ENCODE data around the gene TMEM88. TPM values are rescaled to one million over a fixed set of nuclear protein-coding genes. Genes with fewer than 3 reads are reported as not detected.

Gene TMEM88
- total RNA-seq, 1 experiment from 2014 or later, result 11.3 TPM

DNA sequence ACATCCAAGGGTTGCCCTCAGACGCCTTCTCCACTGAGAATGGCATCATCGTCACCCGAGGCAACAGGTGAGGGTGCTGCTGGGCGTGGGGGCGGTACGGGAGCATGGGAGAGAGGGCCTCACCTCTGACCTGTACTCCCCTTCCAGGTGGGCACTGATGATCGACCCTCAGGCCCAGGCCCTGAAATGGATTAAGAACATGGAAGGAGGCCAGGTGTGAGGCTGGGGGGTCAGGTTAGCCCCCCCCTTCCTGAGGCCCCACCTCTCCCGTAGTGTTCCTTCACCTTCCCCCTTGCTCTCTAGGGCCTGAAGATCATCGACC, 37.3 kb upstream of the TMEM88 start:
- Histone ChIP-seq H3K56ac (ENCODE audit: insufficient read length, low read depth, low read length) (no peak overlapping the region), H4K5ac (ENCODE audit: insufficient read length, low read depth, low read length) (no peak overlapping the region), H3K9ac (ENCODE audit: extremely low read depth, insufficient read length, low read length) (no peak overlapping the region), H3K4me2 (ENCODE audit: insufficient read depth, insufficient read length, low read length) (no peak overlapping the region), H2BK20ac (ENCODE audit: low read depth, low read length, poor library complexity, severe bottlenecking) (no peak overlapping the region), H3T11ph (ENCODE audit: low read length) (no peak overlapping the region), H2BK15ac (ENCODE audit: low read depth, low read length) (no peak overlapping the region), H4K20me1 (ENCODE audit: control insufficient read depth, insufficient read depth, insufficient read length) (no peaks in the 10 kb centered on the region), H3K27me3 (ENCODE audit: insufficient read depth, low read length) (no peaks in the 10 kb centered on the region; the same call in 1 of the 2 replicates), H3K23ac (ENCODE audit: insufficient read length, low read depth, low read length) (no peak overlapping the region), H2BK12ac (ENCODE audit: insufficient read length, low read depth, low read length) (no peak overlapping the region), H2BK120ac (ENCODE audit: low read depth, low read length, poor library complexity, severe bottlenecking) (no peak overlapping the region), H2BK5ac (ENCODE audit: insufficient read length, low read length) (no peak overlapping the region), H3K18ac (ENCODE audit: insufficient read length, low read depth, low read length) (no peak overlapping the region), H3K79me1 (ENCODE audit: insufficient read depth, low read depth, low read length, poor library complexity, severe bottlenecking) (no peaks in the 10 kb centered on the region), H3K79me2 (ENCODE audit: insufficient read depth, low read length) (no peaks in the 10 kb centered on the region), H2AK5ac (ENCODE audit: insufficient read length, low read length) (no peak overlapping the region), H3K9me3 (ENCODE audit: control insufficient read depth, low read depth, low read length) (no peaks in the 10 kb centered on the region), H3K4me1 (ENCODE audit: insufficient read depth, low read length) (no peaks in the 10 kb centered on the region), H3K4ac (ENCODE audit: low read depth, low read length) (no peak overlapping the region), H4K8ac (replicated peaks; ENCODE audit: insufficient read length, low read depth, low read length) (no peak overlapping the region), H3K23me2 (ENCODE audit: insufficient read length, low read depth, low read length, poor library complexity, severe bottlenecking) (no peaks in the 10 kb centered on the region), H3K27ac (ENCODE audit: insufficient read length, low read depth, low read length) (no peak overlapping the region), H4K91ac (ENCODE audit: insufficient read length, low read depth, low read length) (no peak overlapping the region), H2AFZ (ENCODE audit: low read length) (no peak overlapping the region), H3K14ac (ENCODE audit: insufficient read depth, low read length) (no peak overlapping the region)
- TF ChIP-seq, protein P1, sequence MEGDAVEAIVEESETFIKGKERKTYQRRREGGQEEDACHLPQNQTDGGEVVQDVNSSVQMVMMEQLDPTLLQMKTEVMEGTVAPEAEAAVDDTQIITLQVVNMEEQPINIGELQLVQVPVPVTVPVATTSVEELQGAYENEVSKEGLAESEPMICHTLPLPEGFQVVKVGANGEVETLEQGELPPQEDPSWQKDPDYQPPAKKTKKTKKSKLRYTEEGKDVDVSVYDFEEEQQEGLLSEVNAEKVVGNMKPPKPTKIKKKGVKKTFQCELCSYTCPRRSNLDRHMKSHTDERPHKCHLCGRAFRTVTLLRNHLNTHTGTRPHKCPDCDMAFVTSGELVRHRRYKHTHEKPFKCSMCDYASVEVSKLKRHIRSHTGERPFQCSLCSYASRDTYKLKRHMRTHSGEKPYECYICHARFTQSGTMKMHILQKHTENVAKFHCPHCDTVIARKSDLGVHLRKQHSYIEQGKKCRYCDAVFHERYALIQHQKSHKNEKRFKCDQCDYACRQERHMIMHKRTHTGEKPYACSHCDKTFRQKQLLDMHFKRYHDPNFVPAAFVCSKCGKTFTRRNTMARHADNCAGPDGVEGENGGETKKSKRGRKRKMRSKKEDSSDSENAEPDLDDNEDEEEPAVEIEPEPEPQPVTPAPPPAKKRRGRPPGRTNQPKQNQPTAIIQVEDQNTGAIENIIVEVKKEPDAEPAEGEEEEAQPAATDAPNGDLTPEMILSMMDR (conservative IDR thresholded peaks at IDR 0.05), result no peak
- no peaks in the 10 kb centered on the region for H3K36me3 Mint-ChIP-seq (ENCODE audit: insufficient read depth in 1 of 3, low read depth in 3 of 3)
- peaks cover 35% of the 10 kb centered on the region for H3K27me3 Mint-ChIP-seq (ENCODE audit: low read depth)
- no peak for DNase-seq
- H3K4me1 Mint-ChIP-seq, result no peaks in the 10 kb centered on the region
- H3K9me3 Mint-ChIP-seq, result no peaks in the 10 kb centered on the region
- H3K27ac Mint-ChIP-seq, result no peak overlapping the region; a peak in 1 of 7 replicates
- H3K4me3 Mint-ChIP-seq, result no peak overlapping the region
- WGBS (ENCODE audit: extremely low coverage, insufficient read length, low lambda C conversion rate), result no CpG with 5 or more reads among the region's 9 CpGs
